H1 (cell line): ENCODE data around the gene PPP1R7. TPM values are rescaled to one million over a fixed set of nuclear protein-coding genes. Genes with fewer than 3 reads are reported as not detected.

ENCODE experiments used
- CTCF ChIA-PET: fragments of 300-600 bp; sonication (Branson Sonifier 250); formaldehyde crosslinking; loops from one replicate; lab custom pipeline; 2021; ENCODE audit not compliant: partially characterized antibody; lab: Charles Lee
- POLR2A ChIA-PET: fragments of 300-600 bp; sonication (Branson Sonifier 250); formaldehyde crosslinking; loops from one replicate; lab custom pipeline; 2021; ENCODE audit warnings: inconsistent platforms; ENCODE audit not compliant: partially characterized antibody; lab: Charles Lee
- DNase-seq, 2 experiments: peaks; one replicate each; pipeline versions ENCODE4 v3.0.0 to v3.0.0-alpha.2; 2010 to 2022; ENCODE audit warnings: low spot score in 2 of 2, low read depth in 1 of 2, mixed read lengths in 1 of 2
- FAIRE-seq: peaks from 2 replicates; lab custom pipeline; 2011; peaks lifted over from hg19 to GRCh38; lab: Jason Lieb, UNC
- H2AFZ ChIP-seq: 2 replicates; pipeline ENCODE4 v1.8.1; 2012; ENCODE audit warnings: low read length, inconsistent platforms
- H2AK5ac ChIP-seq: 2 replicates; pipeline ENCODE4 v1.6.1; 2013; ENCODE audit warnings: low read depth, low read length
- H2BK120ac ChIP-seq: replicated peaks from 2 replicates; pipeline ENCODE3; 2013; ENCODE audit warnings: low read depth, low read length, inconsistent platforms
- H2BK12ac ChIP-seq: 2 replicates; pipeline ENCODE4 v1.6.1; 2013; ENCODE audit warnings: low read depth, low read length
- H2BK15ac ChIP-seq: 2 replicates; pipeline ENCODE4 v1.6.1; 2013; ENCODE audit warnings: low read length
- H2BK20ac ChIP-seq: 2 replicates; pipeline ENCODE4 v1.6.1; 2013; ENCODE audit warnings: low read length
- H2BK5ac ChIP-seq: 2 replicates; pipeline ENCODE4 v1.6.1; 2013; ENCODE audit warnings: low read depth, low read length
- H3K14ac ChIP-seq: 2 replicates; pipeline ENCODE4 v1.6.1; 2013; ENCODE audit warnings: inconsistent platforms; ENCODE audit not compliant: insufficient read length
- H3K18ac ChIP-seq: 2 replicates; pipeline ENCODE4 v1.6.1; 2013; ENCODE audit warnings: low read length; ENCODE audit errors: extremely low read depth
- H3K23ac ChIP-seq: 2 replicates; pipeline ENCODE4 v1.6.1; 2013; ENCODE audit warnings: inconsistent platforms; ENCODE audit not compliant: insufficient read length
- H3K23me2 ChIP-seq: 2 replicates; pipeline ENCODE4 v1.6.1; 2013; ENCODE audit warnings: low read depth, low read length
- H3K27ac ChIP-seq: 2 replicates; pipeline ENCODE4 v1.6.1; 2011; ENCODE audit warnings: low read depth, low read length, inconsistent platforms
- H3K27me3 ChIP-seq, 4 experiments: replicated peaks in 1 of 4; 1 replicate in 1 of 4; 2 replicates in 3 of 4; pipeline versions ENCODE4 v1.6.1 to v1.8.1; 2011 to 2013; ENCODE audit warnings: low read length in 3 of 4, mild to moderate bottlenecking in 3 of 4, inconsistent platforms in 2 of 4, mixed read lengths in 2 of 4, moderate library complexity in 1 of 4; ENCODE audit not compliant: control insufficient read depth in 3 of 4, insufficient read depth in 3 of 4; ENCODE audit errors: extremely low read depth in 1 of 4
- H3K36me3 ChIP-seq, 4 experiments: 2 replicates each; pipeline versions ENCODE4 v1.6.1 to v1.8.1; 2011 to 2013; ENCODE audit warnings: mild to moderate bottlenecking in 4 of 4, low read length in 3 of 4, moderate library complexity in 2 of 4, control low read depth in 1 of 4, inconsistent platforms in 1 of 4; ENCODE audit not compliant: insufficient read depth in 4 of 4, control insufficient read depth in 2 of 4
- H3K4ac ChIP-seq: replicated peaks from 2 replicates; pipeline ENCODE3; 2013; ENCODE audit warnings: low read length, low read depth, mixed read lengths, inconsistent platforms; ENCODE audit not compliant: insufficient read length
- H3K4me1 ChIP-seq, 4 experiments: replicated peaks in 1 of 4; 1 replicate in 1 of 4; 2 replicates in 3 of 4; pipeline versions ENCODE4 v1.6.1 to v1.8.1; 2011 to 2013; ENCODE audit warnings: low read length in 3 of 4, inconsistent platforms in 2 of 4, mixed read lengths in 1 of 4; ENCODE audit not compliant: insufficient read depth in 4 of 4, control insufficient read depth in 3 of 4
- H3K4me2 ChIP-seq, 2 experiments: 2 replicates each; pipeline versions ENCODE4 v1.6.1 to v1.8.1; 2011 to 2013; ENCODE audit warnings: low read depth in 2 of 2, low read length in 2 of 2, control low read depth in 1 of 2, inconsistent platforms in 1 of 2, mild to moderate bottlenecking in 1 of 2; ENCODE audit not compliant: insufficient read depth in 1 of 2
- H3K4me3 ChIP-seq, 4 experiments: fragments of 200-600, 300-600 bp in 1 of 4; sonication (generic), shearing (Covaris generic), sonication (Bioruptor Twin) in 1 of 4; 2 replicates each; pipeline versions ENCODE4 v1.5.1 to v1.8.1; 2011 to 2016; ENCODE audit warnings: low read length in 4 of 4, low read depth in 3 of 4, control low read depth in 2 of 4, inconsistent platforms in 2 of 4, mild to moderate bottlenecking in 2 of 4, mixed read lengths in 1 of 4, moderate library complexity in 1 of 4; ENCODE audit not compliant: insufficient read depth in 2 of 4; ENCODE audit errors: extremely low read depth in 1 of 4
- H3K56ac ChIP-seq: replicated peaks from 2 replicates; pipeline ENCODE3; 2013; ENCODE audit warnings: low read depth, mild to moderate bottlenecking, mixed read lengths, low read length, inconsistent platforms; ENCODE audit not compliant: insufficient read length
- H3K79me1 ChIP-seq: 2 replicates; pipeline ENCODE4 v1.6.1; 2013; ENCODE audit warnings: low read depth, low read length, control low read depth
- H3K79me2 ChIP-seq, 2 experiments: 2 replicates each; pipeline versions ENCODE4 v1.6.1 to v1.8.1; 2012 to 2013; ENCODE audit warnings: low read length in 2 of 2, mild to moderate bottlenecking in 2 of 2, inconsistent platforms in 1 of 2; ENCODE audit not compliant: insufficient read depth in 2 of 2, control insufficient read depth in 1 of 2
- H3K9ac ChIP-seq, 4 experiments: replicated peaks in 1 of 4; 1 replicate in 1 of 4; 2 replicates in 3 of 4; pipeline versions ENCODE4 v1.6.1 to v1.8.1; 2011 to 2013; ENCODE audit warnings: low read depth in 3 of 4, low read length in 3 of 4, control low read depth in 2 of 4, mild to moderate bottlenecking in 2 of 4, moderate library complexity in 2 of 4, inconsistent platforms in 1 of 4; ENCODE audit errors: extremely low read depth in 1 of 4
- H3K9me3 ChIP-seq, 2 experiments: 2 replicates each; pipeline versions ENCODE4 v1.6.1 to v1.8.1; 2012 to 2013; ENCODE audit warnings: mild to moderate bottlenecking in 2 of 2, moderate library complexity in 2 of 2, control low read depth in 1 of 2, inconsistent platforms in 1 of 2, low read depth in 1 of 2, low read length in 1 of 2, mixed read lengths in 1 of 2; ENCODE audit not compliant: insufficient read depth in 2 of 2
- H4K20me1 ChIP-seq, 2 experiments: replicated peaks in 1 of 2; 2 replicates each; pipeline versions ENCODE3 to v1.8.1; 2011 to 2013; ENCODE audit warnings: inconsistent platforms in 2 of 2, low read length in 2 of 2, mild to moderate bottlenecking in 1 of 2; ENCODE audit not compliant: insufficient read depth in 2 of 2, control insufficient read depth in 1 of 2
- H4K5ac ChIP-seq: 2 replicates; pipeline ENCODE4 v1.6.1; 2013; ENCODE audit warnings: low read length, low read depth, mixed read lengths, inconsistent platforms; ENCODE audit not compliant: insufficient read length
- H4K8ac ChIP-seq: 2 replicates; pipeline ENCODE4 v1.8.0; 2013; ENCODE audit warnings: mild to moderate bottlenecking, moderate library complexity, low read length, inconsistent platforms; ENCODE audit not compliant: insufficient read depth; ENCODE audit errors: extremely low read depth
- H4K91ac ChIP-seq: replicated peaks from 2 replicates; pipeline ENCODE3; 2013; ENCODE audit warnings: low read length, mixed read lengths, inconsistent platforms; ENCODE audit not compliant: insufficient read length
- ASH2L ChIP-seq: fragments of 200-600, 300-600 bp; sonication (generic); IDR thresholded peaks from one replicate; pipeline ENCODE4 v1.7.1; 2017; ENCODE audit warnings: low read length
- CEBPB ChIP-seq: IDR thresholded peaks from 2 replicates; pipeline ENCODE4 v1.6.1; 2012; ENCODE audit warnings: low read depth, low read length
- CHD1 ChIP-seq: IDR thresholded peaks from 2 replicates; pipeline ENCODE4 v1.6.1; 2012; ENCODE audit warnings: low read depth, low read length, improper control_type of control experiment
- CHD2 ChIP-seq: IDR thresholded peaks from 2 replicates; pipeline ENCODE4 v1.6.1; 2012; ENCODE audit warnings: low read length, improper control_type of control experiment
- CTBP2 ChIP-seq: IDR thresholded peaks from 2 replicates; pipeline ENCODE4 v1.7.0; 2011; ENCODE audit warnings: borderline replicate concordance, mild to moderate bottlenecking, moderate library complexity, mixed read lengths, low read length; ENCODE audit not compliant: insufficient read depth, insufficient read length
- FOSL1 ChIP-seq: IDR thresholded peaks from 2 replicates; pipeline ENCODE4 v1.6.1; 2011; ENCODE audit warnings: mild to moderate bottlenecking, low read depth, low read length, moderate library complexity; ENCODE audit not compliant: insufficient read depth
- HDAC6 ChIP-seq: IDR thresholded peaks from one replicate; pipeline ENCODE4 v1.7.1; 2012; ENCODE audit warnings: low read depth, mild to moderate bottlenecking, inconsistent platforms, low read length, moderate library complexity
- KDM5A ChIP-seq: fragments of 200-600 bp; IDR thresholded peaks from 2 replicates; pipeline ENCODE4 v1.7.1; 2012; ENCODE audit warnings: mild to moderate bottlenecking, low read length, inconsistent platforms, mixed read lengths
- MAFK ChIP-seq: IDR thresholded peaks from 2 replicates; pipeline ENCODE4 v1.6.1; 2012; ENCODE audit warnings: low read depth, mild to moderate bottlenecking, improper control_type of control experiment, low read length
- POLR2A ChIP-seq, 2 experiments: IDR thresholded peaks; 1 replicate in 1 of 2; 2 replicates in 1 of 2; pipeline ENCODE4 v1.6.1; 2011; ENCODE audit warnings: low read depth in 2 of 2, low read length in 2 of 2, mild to moderate bottlenecking in 2 of 2; ENCODE audit errors: control extremely low read depth in 1 of 2
- RBBP5 ChIP-seq: IDR thresholded peaks from 2 replicates; pipeline ENCODE4 v1.7.1; 2012; ENCODE audit warnings: low read depth, mild to moderate bottlenecking, inconsistent platforms, low read length, moderate library complexity, borderline replicate concordance
- RFX5 ChIP-seq: IDR thresholded peaks from 2 replicates; pipeline ENCODE4 v1.6.1; 2011; ENCODE audit warnings: low read depth, low read length, improper control_type of control experiment, borderline replicate concordance
- SIRT6 ChIP-seq: IDR thresholded peaks from one replicate; pipeline ENCODE4 v1.7.1; 2012; ENCODE audit warnings: low read length, inconsistent platforms
- TAF7 ChIP-seq: optimal IDR thresholded peaks from 2 replicates; pipeline ENCODE3; 2011; ENCODE audit warnings: low read depth, mild to moderate bottlenecking, inconsistent platforms, low read length, moderate library complexity, borderline replicate concordance
- YY1 ChIP-seq: IDR thresholded peaks from 2 replicates; pipeline ENCODE4 v1.6.1; 2011; ENCODE audit warnings: low read depth, mild to moderate bottlenecking, low read length
- WGBS, 2 experiments: shearing (Covaris generic) in 1 of 2; methylation state at CpG; one replicate each; pipeline versions ENCODE4 v1.1.6 to v1.1.7; 2013 to 2015; ENCODE audit warnings: low lambda C conversion rate in 2 of 2, mixed read lengths in 2 of 2, inconsistent platforms in 1 of 2, low coverage in 1 of 2, missing lambda C conversion rate in 1 of 2; ENCODE audit not compliant: insufficient replicate concordance in 2 of 2, insufficient coverage in 1 of 2, insufficient read length in 1 of 2; ENCODE audit errors: extremely low coverage in 1 of 2, missing lambda C conversion rate in 1 of 2; 5-methylcytosine and 5-hydroxymethylcytosine counted together
- polyA plus RNA-seq, 7 experiments: library from polyadenylated mRNA; depleted of rRNA in 3 of 7; stranded (reverse) in 5 of 7; unstranded in 2 of 7; fragments of >200 nt in 5 of 7; fragments of 200-250 nt in 2 of 7; gene quantifications; 1 replicate in 5 of 7; 2 replicates in 1 of 7; 4 replicates in 1 of 7; pipeline versions ENCODE4 v1.2.1 to v1.2.3, GENCODE V29; 2011 to 2013; ENCODE audit warnings: missing spikeins in 2 of 7, mixed read lengths in 2 of 7
- total RNA-seq: library from RNA; stranded (reverse); fragmentation: NEBNext Ultra II Directional; extraction: Animal tissue kit (Norgen Biotek cat#: 25700); gene quantifications from 2 replicates; pipeline ENCODE4 v1.2.1, GENCODE V29; 2021

Gene PPP1R7
- total and polyA plus RNA-seq, 2 of the 8 experiments (the other 6 are each of a cell fraction or from before 2014, with no cell fraction given) = 22.2 to 64.0 TPM

DNA sequence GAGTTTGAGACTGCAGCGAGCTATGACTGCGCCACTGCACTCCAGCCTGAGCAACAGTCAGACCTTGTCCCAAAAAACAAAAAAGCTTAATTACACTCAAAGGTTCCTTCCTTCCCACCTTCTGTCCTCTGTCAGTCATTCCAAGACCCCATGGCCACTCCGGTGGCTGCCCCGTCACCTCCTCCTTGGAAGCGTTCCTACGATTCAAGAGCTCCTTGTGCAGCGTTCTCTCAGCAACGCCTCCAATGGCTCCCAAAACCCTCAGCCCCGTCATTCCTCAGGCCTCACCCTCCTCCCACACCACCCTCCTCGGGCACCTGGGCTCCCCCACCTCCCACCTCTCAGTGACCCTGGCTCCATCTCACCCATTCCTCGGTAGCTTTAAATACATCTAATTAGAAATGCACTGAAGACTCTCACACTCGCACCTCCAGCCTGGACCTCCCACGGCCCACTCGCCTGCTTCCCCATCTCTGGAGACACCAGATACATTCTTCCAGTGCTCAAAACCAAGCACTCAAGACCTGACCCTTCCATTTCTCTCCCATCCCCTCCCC is 9.0 kb upstream of the PPP1R7 start:
- ChIA-PET POLR2A (interaction anchor here (0.8 to 1.1 kb wide), 2 partner anchors 15 to 18 kb away, joined by 3 to 4 read pairs; no protein-coding TSS in a partner anchor), CTCF (interaction anchor here (1.5 kb wide), 1 partner anchor 8 kb away, joined by 4 read pairs; the partner anchor contains the start of gene PASK)
- H3K56ac ChIP-seq = no peak overlapping the region
- H2AK5ac ChIP-seq = no peak overlapping the region
- no peak overlapping the region for H2BK20ac ChIP-seq
- H3K27ac ChIP-seq = no peak overlapping the region
- H3K4me1 ChIP-seq = no peaks in the 10 kb centered on the region
- no peak overlapping the region for H3K4me2 ChIP-seq
- H3K4ac ChIP-seq = no peak overlapping the region
- H4K5ac ChIP-seq = no peak overlapping the region
- TF ChIP-seq TAF7 (no peak), RBBP5 (no peak), RFX5 (no peak), FOSL1 (no peak), POLR2A (IDR thresholded peaks at IDR 0.05; ENCODE audit: control extremely low read depth in 1 of 2, low read depth in 2 of 2, low read length in 2 of 2) (no peak), MAFK (no peak), CTBP2 (no peak), SIRT6 (no peak), ASH2L (no peak), CHD2 (no peak), HDAC6 (no peak), YY1 (no peak), CHD1 (no peak), CEBPB (no peak), KDM5A (no peak)
- FAIRE-seq (no peak), DNase-seq (no peak)
- peaks cover 4 to 13% of the 10 kb centered on the region in 2 experiments; a peak in 2 of 4 replicates for H3K79me2 ChIP-seq
- H3K9ac ChIP-seq = no peak overlapping the region
- H2BK120ac ChIP-seq = no peak overlapping the region
- 94% methylated on average over 14 of the region's 14 CpGs; no CpG with 5 or more reads in 1 of the 2 experiments for WGBS, 2 experiments
- H3K23ac ChIP-seq = no peak overlapping the region
- peaks cover 8% of the 10 kb centered on the region for H3K79me1 ChIP-seq
- H3K9me3 ChIP-seq = no peaks in the 10 kb centered on the region
- no peak overlapping the region for H3K18ac ChIP-seq
- H3K14ac ChIP-seq = no peak overlapping the region
- no peak overlapping the region for H2BK12ac ChIP-seq
- no peak overlapping the region for H2BK15ac ChIP-seq
- H3K36me3 ChIP-seq = peaks cover 6 to 20% (median 12%) of the 10 kb centered on the region in 4 experiments; a peak in 7 of 8 replicates
- H3K27me3 ChIP-seq = no peaks in the 10 kb centered on the region; a peak in 1 of 7 replicates
- no peak overlapping the region; the same call in 1 of the 2 replicates for H4K8ac ChIP-seq
- H3K23me2 ChIP-seq = 0 out of 2 replicates have a peak, but pooled peaks cover 3% of the 10 kb centered on the region
- no peak overlapping the region for H4K91ac ChIP-seq
- H2AFZ ChIP-seq = no peak overlapping the region
- peaks cover 0 to 19% of the 10 kb centered on the region in 2 experiments for H4K20me1 ChIP-seq
- H2BK5ac ChIP-seq = no peak overlapping the region
- H3K4me3 ChIP-seq = no peak overlapping the region
